Measurements from ENCODE around the gene STOX1.

STOX1 gene

DNA sequence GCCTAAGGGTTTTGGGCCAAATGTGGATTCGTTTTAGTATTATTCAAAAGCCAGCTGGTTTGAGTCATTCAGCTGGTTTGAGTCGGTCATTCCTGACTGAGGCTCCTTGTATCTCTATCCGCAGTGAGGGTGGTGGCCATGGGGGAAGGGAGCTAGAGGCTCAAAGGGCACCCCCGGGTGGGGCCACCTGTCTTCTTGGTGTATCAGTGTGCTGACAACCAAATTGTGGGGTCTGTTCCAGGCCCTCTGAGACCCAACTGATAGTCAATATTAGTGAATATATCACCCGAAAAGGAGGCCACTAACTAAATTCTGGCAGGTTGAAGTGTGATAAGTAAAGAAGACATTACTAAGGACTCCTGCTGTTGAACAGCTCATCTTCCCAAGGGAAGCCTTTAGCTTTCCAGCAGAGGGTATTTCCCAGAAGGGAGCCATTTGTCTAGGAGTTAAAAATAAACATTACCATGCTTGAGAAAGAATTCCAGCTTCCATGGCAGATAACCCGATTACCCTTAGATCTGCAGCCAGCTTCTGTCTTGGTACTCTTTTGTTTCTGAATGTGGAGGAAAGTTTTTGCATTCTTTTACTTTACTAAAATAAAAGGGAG is 43.9 kb downstream of the STOX1 start:
- peak; percentile 58 for DNase-seq (ENCODE audit: low read depth)
- H3K4me3 ChIP-seq (ENCODE audit: control insufficient read depth, low read depth, low read length), result no peak overlapping the region
- TF ChIP-seq, protein P1, sequence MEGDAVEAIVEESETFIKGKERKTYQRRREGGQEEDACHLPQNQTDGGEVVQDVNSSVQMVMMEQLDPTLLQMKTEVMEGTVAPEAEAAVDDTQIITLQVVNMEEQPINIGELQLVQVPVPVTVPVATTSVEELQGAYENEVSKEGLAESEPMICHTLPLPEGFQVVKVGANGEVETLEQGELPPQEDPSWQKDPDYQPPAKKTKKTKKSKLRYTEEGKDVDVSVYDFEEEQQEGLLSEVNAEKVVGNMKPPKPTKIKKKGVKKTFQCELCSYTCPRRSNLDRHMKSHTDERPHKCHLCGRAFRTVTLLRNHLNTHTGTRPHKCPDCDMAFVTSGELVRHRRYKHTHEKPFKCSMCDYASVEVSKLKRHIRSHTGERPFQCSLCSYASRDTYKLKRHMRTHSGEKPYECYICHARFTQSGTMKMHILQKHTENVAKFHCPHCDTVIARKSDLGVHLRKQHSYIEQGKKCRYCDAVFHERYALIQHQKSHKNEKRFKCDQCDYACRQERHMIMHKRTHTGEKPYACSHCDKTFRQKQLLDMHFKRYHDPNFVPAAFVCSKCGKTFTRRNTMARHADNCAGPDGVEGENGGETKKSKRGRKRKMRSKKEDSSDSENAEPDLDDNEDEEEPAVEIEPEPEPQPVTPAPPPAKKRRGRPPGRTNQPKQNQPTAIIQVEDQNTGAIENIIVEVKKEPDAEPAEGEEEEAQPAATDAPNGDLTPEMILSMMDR (conservative IDR thresholded peaks at IDR 0.05; ENCODE audit: control insufficient read depth, insufficient read depth, low read depth, low read length), result no peak

DNA sequence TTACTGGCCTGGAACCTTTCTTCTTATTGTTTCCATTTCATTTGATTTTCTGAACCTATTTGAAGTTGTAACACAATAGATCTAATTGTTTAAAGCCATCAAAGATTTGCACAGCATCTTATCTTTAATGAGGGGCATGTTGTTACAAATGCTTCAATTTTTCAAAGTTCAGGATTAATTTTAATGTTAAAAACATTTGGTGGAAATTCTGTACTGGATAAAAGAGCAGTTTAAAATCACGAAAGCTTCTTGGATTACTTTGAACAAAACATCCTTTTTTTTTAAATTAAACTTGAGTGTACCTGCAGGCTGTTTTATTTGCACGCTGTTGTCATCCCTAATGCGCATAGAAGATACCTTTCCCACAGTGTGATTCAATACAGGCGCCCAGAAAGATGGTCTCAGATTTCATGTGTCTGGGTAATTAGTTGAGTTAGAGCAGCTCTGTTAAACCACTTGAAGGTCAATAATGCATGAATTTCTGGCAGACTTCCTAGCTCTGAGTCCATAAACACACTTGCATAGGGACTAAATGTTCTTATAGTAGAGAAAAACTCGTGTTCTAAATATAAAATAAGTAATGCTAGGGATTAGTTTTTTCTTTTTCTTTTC is 44.5 kb downstream of the STOX1 start:
- TF ChIP-seq, protein P1 (conservative IDR thresholded peaks at IDR 0.05; ENCODE audit: control insufficient read depth, insufficient read depth, low read depth, low read length), result no peak
- peak; percentile 84 for DNase-seq (ENCODE audit: low read depth)
- H3K4me3 ChIP-seq (ENCODE audit: control insufficient read depth, low read depth, low read length), result no peak overlapping the region

DNA sequence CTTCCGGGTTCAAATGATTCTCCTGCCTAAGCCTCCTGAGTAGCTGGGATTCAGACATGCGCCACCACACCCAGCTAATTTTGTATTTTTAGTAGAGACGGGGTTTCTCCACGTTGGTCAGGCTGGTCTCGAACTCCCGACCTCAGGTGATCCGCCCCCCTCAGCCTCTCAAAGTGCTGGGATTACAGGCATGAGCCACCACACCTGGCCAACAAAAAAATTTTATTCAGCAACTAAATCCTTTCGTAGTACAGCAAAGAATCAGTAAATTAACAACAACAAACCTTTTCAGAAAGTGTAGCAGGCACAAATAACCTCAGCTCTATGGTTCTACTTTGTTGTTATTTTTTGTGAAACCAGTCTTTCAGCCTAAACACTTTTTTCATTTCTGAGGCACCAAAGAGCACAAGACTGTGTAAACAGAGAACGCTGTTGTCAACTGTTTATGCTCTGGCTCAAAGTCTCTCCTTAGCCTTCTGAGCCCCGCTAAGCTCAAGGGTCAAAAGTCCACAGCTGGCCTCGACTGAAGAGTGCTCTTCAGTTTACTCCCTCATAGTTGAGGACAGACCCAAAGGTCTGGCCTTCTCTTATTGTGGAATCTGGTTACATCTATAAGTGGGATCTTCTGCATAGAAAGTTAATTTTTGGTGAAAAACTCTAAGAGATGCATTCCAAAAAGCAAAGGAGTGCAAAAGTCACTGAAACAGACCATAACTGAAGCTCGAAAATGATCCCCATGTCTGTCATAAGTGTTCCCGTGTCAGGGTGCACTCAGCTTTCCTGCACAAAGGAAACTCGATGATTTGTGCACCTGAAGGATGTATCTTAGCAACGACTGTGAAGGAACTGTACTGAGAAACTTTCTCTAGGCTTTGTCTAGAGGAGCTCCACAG is 49.2 kb downstream of the STOX1 start:
- no peak for DNase-seq (ENCODE audit: low read depth)
- no peak overlapping the region for H3K4me3 ChIP-seq (ENCODE audit: control insufficient read depth, low read depth, low read length)
- TF ChIP-seq, protein P1 (conservative IDR thresholded peaks at IDR 0.05; ENCODE audit: control insufficient read depth, insufficient read depth, low read depth, low read length), result no peak

DNA sequence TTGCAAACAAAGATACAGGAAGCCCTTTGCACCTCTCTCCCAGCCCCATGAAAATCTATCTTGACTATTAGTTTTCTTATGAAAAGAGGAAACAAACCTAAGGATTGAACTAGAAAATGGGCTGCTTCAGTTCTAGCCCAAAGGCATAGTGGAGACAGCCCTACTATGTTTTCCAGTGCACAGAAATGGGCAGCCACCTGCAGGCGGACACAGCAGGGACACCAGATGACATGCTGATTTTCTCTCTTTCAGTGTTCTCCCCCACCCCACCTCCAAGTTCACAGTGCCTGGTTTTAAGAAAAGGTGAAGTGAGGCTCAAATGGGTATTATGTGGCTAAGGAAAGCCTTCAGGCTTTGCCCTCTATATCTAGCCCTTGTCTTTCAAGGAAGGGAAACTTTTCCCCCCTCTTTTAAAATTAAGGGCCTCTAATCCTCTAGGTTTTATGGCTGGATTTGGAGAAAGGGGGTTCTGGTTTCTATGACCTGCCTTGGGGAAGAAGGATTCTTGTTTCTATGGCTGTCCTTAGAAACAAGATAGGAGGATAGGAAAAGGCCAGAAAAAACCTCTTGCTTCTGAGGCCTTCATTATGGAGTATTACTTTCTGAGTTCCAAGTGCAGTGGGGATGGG is 50.3 kb downstream of the STOX1 start:
- TF ChIP-seq, protein P1 (conservative IDR thresholded peaks at IDR 0.05; ENCODE audit: control insufficient read depth, insufficient read depth, low read depth, low read length), result no peak
- DNase-seq (ENCODE audit: low read depth), result no peak
- H3K4me3 ChIP-seq (ENCODE audit: control insufficient read depth, low read depth, low read length), result no peak overlapping the region

DNA sequence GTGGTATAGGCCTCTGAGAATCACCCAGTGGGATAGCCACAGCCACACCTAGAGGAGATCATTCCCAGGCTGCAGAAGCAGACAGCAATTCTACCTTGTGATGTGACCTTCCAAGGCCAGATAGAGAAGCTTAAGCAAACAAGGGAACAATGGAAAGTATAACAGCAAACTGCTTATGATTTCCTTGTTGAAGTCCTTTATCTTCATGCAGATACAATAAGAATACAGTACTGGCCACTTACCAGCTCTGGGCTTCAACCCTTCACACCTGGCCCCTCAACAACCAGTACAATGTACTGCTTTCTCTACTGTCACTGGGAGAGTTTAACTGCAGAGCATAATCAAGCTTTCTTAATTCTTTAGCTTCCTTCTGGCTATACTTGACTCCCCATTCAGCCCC is 51.2 kb downstream of the STOX1 start:
- TF ChIP-seq, protein P1 (conservative IDR thresholded peaks at IDR 0.05; ENCODE audit: control insufficient read depth, insufficient read depth, low read depth, low read length), result no peak
- DNase-seq (ENCODE audit: low read depth), result no peak
- no peak overlapping the region for H3K4me3 ChIP-seq (ENCODE audit: control insufficient read depth, low read depth, low read length)

DNA sequence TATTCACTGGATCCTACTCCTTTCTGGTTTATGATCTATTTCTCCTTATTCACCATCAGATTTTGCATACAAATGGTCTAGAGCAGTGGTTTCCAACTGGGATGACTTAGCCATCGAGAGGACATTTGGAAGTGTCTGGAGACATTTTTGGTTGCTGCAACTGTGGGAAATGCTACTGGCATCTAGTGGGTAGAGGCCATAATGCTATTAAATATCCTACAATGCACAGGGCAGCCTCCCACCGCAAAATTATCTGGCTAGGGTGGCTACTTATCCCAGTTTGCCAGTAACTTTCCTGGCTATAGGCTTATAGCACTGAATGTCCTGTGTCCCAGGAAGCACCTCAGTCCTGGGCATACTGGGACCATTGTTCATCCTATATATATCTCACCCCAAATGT is 52.3 kb downstream of the STOX1 start:
- H3K4me3 ChIP-seq (ENCODE audit: control insufficient read depth, low read depth, low read length), result no peak overlapping the region
- TF ChIP-seq, protein P1 (conservative IDR thresholded peaks at IDR 0.05; ENCODE audit: control insufficient read depth, insufficient read depth, low read depth, low read length), result no peak
- DNase-seq (ENCODE audit: low read depth), result no peak
